SW 1271 (cell line): Measurements from ENCODE around the gene NFAT5.

Experiments used
- DNase-seq, 2 experiments: peaks; one replicate each; lab custom pipeline; 2025; lab: John Stamatoyannopoulos, UW

NFAT5 gene

GRCh38 chr16:69741519-69741918, 175.8 kb downstream of the NFAT5 start:
- DNase-seq = no peak

DNA sequence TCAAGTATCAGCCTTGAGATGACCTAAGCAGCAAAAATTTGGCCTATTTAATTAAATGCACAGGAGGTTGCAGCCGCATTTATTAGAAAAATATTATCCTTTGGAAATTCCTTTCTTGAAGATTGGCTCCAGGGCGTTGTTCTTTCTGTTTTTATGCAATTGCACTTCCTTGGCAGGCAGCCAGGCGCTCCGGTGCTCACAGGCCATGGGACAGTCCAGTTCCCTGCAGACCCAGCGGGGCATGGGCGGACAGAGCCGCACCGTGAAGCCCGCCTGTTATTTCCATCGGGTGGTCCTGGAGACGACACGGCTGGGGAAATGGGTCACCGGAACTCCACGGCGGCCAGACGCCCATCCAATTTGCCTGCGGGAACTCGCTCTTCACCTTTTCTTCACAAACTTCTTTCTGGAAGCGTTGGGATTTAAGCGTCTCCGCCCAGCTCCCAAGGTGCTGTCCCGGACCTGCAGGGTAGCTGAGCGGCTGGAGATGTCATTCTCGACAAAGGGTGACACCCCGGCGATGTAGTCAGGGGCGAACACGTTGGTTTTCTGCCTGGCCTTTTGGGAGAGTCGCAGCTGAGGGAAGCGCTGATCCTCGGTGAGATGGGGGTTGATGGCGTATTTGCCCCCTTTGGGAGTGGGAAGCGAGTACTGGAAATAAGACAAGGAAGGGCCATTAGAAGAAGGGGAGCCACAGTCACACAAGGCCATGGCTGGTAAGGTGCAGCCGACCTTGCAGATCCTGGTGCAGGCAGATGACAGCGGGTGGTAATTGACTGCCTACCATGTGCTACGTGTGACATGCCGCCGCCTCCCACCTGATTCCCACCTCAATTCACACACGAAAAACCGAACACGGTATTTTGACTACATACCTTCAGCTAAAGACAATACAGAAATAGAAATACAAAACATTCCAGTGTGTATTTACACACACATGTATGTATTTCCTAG, 176.5 kb downstream of the NFAT5 start:
- no peak for DNase-seq

DNA sequence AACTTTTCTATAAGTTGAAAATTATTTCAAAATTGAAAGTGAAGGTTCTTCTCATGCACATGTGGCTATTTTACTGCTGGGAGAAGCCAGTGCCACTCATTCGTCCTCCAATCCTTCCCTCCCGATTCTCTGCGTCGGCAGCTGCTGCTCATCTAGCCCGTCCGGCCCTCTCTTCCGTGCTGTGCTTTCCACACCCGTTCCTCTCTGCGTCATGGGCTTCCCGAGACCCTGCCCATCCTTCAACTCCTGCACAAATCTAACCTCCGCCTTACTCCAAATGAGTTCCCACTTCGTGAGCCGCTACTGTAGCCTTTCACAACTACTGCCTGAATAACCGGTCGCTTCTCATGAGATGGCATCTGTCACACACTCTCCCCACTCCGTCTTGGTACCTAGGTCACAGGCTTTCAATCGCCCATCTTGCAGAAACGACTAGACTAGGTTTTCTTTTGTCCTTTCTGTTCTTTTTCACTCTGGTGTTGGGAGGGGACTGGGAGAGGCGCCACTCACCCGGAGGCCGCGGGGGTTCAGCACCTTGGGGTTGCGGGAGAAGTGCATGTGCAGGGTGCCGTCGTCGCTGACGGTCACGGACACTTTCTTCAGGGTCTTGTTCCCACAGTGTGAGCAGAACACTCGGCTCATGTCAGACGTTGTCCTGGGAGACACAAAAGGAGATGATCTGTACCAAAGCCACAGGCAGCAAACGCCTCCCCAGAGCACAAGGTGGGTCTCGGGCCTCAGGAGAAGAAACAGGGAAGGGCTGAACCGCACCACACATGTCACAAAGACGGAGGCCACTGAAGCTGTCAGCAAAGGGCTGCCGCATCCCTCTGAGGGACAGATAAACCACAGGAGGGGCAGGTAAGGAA, 178.8 kb downstream of the NFAT5 start:
- DNase-seq = no peak

- DNase-seq = no peak
Observed at GRCh38 chr16:69745232-69745612, 179.5 kb downstream of the NFAT5 start.

DNA sequence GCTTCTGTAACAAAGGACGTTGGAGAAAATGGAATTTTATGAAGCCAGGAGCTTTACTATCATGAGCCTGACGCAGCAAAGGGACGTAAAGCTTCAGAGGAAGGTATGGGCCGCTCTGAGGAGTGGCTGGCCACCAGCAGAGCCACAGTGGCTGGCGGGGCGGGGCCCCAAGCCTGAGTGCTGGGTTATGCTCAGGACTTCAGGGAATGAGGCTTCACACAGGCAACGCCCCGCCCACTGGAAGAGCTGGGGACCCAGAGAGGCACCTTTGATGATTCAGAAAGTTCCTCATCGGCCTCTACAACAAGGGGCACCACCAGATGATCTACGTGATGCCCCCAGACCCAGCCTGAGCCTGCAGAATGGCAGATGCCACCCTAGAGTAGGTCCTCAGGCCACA, 180.2 kb downstream of the NFAT5 start:
- DNase-seq = no peak

- DNase-seq = no peak
Observed at GRCh38 chr16:69747115-69747514, 181.3 kb downstream of the NFAT5 start.

GRCh38 chr16:69748694-69749345, 183.1 kb downstream of the NFAT5 start:
- no peak for DNase-seq

GRCh38 chr16:69754143-69754468, 188.3 kb downstream of the NFAT5 start:
- DNase-seq = no peak
